T-helper 2 cell treated with Interferon-gamma antibody and Interleukin-4, amounts not matched to agents 100 ng/mL and 5 ng/mL, for 36 hours (primary cell): ENCODE results near the gene LIMK1. TPM values are rescaled to one million over a fixed set of nuclear protein-coding genes. Genes with fewer than 3 reads are reported as not detected.

Experiments used
- intact Hi-C: fragments of 100-400 bp; cut with micrococcal nuclease; formaldehyde crosslinking; loops from one replicate; pipeline ENCODE4 v1.15.1; 2023
- total RNA-seq: library from RNA; stranded (reverse); gene quantifications from 2 replicates; pipeline ENCODE4 v1.2.3, GENCODE V29; 2022

LIMK1 gene
- total RNA-seq, 1 donor from 2014 or later, result 24.9 TPM

DNA sequence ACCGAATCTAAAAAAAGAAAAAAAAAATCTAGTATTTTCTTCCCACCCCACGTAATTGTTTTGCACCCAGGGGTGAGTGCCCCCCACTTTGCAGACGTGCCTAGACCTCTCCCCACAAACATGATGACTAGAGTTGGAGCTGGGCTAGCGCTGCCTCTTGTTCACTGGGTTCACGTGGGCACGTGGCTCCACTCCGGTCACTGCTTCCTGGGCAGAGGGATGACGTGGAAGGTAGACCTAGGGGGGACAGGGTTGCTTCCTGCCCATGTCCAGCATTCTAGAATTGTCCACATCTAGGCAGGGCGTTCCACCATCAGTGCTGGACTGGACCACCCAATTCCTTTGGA lies 861 bp upstream of the LIMK1 start:
- intact Hi-C loops, result loop anchor here (5.0 to 10.0 kb wide), 2 partner anchors 90 to 348 kb away; partner anchors contain the start of genes ABHD11 and EIF4H

DNA sequence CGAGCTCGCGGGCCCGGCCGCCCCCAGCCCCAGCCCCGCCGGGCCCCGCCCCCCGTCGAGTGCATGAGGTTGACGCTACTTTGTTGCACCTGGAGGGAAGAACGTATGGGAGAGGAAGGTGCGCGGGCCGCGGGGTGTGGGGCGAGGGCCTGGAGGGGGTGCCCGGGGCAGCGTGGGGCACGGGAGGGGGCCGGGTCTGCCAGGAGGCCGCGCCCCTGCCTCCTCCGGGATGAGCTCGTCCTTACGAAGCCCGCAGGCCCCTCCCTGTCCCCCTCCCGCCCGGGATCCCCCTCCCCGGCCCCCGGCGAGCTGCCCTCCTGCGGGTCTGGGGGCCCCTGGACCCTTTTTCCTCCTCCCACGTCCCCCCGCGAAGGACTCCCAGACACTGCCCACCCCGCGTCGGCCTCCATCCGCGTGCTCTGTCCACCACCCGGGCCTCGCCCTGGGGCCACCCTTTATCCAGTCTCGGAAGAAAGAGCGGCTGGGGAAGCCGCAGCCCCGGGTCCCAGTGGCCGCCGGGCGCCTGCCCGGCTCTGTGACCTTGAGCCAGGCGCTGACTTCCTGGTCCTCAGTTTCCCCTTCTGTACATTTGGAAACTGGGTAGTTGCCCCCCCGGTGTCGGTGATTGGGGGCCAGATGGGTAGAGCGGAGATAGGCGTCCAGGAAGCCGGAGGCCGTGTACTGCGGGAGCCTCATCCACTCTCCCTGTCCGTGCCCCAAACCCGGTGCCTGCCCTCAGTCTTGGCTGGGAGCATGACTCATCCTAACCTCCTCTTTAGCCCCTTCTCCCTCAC lies 521 bp downstream of the LIMK1 start:
- intact Hi-C loops, result loop anchor here (1.0 to 10.0 kb wide), 5 partner anchors 10 to 349 kb away; partner anchors contain the start of genes ABHD11, EIF4H and RFC2

DNA sequence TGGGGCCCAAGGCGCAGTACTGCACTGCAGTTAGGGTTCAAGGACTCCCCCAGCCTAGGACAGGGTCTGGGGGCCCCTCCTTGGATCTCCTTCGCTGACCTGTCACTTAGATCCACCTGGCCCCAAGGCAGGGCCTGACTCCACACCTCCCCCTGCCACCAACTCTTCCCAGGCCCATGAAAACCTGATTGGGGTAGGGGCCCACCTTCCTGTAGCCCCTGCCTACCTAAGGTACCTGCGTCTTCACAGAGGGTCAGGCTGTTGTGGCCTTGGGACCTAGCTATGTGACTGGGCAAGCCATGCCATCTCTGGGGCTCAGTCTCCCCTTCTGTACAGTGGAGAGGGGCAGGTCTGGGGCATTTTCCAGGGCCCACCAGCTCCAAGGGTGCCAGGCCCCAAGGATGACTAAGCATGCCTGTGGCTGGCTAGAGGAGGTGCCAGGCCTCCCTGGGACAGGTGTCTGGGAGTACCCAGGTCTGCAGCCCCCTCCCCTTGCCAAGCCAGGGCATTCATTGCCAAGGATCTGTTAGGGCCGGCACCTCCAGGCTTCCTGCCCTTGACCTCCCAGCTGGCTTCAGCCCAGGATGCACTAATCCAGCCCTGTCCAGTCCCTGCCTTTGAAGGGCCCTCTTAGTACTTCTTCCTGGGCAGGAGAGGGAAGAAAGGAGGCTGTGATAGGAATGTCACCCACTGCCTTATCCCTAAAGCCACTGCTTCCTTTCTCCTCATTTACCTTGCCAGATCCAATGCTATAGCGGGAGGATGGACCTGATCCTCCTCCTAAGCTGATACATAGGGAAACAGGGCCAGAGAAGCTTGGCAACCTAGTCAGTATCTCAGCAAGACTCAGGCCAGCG lies 1.3 kb downstream of the LIMK1 start:
- intact Hi-C loops, result loop anchor here (1.0 to 10.0 kb wide), 5 partner anchors 9 to 350 kb away; partner anchors contain the start of genes ABHD11, EIF4H and RFC2

DNA sequence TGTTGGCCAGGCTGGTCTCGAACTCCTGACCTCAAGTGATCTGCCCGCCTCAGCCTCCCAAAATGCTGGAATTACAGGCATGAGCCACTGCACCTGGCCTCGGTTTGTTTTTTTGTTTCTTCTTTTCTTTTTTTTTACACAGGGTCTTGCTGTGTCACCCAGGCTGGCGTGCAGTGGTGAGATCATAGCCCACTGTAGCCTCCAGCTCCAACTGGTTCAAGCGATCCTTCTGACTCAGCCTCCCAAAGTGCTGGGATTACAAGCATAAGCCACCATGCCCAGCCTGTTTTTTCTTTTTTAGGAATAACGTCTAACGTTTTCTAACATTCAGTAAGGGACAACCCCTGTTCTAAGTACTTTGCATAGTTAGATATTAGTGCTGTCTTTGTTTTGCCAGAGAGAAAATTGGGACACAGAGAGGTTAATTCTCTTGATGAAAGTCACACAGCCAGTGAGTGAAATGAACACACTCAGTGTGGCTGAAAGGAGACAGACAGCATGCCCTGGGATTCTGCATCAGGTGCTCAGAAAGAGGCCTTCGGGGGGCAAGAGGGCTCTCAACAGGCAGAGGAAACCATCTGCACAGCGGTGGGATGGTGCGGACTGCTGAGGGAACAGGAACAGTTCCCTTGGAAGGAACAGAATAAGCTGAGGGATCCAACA lies 4.3 kb downstream of the LIMK1 start:
- intact Hi-C loops, result loop anchor here (10.0 kb wide), 1 partner anchor 353 kb away; the partner anchor contains the start of gene ABHD11

DNA sequence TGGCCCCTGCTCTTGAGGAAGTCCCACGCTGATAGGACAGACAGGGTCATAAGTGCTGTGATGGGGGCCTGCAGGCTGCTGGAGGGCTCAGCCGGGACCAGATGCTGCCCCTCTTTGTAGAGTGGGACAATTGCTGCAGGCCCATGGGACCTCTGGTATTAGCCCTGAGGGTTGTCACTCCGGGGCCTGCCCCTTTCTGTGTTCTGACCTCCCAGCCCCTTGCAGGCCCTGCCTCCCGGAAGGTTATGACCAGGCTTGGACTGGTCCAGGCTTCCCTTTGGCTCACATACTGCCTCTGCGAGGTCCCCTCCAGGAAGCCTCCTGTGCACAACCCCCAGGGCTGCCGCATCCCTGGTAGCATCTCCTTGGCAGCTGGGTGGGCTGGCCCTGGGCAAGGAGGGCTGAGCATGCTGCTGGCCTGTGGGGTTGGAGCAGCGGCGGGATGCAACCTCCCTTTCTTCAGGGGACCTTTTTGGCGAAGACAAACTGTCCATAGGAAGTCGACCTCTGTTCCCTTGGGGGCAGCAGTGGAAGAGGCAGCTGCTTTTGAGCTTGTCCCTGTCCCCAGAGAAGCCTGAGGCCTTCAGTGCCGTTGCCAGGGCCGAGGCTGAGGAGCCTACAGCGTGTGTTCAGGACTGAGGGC lies 8.8 kb downstream of the LIMK1 start:
- intact Hi-C loops, result no loop called here

DNA sequence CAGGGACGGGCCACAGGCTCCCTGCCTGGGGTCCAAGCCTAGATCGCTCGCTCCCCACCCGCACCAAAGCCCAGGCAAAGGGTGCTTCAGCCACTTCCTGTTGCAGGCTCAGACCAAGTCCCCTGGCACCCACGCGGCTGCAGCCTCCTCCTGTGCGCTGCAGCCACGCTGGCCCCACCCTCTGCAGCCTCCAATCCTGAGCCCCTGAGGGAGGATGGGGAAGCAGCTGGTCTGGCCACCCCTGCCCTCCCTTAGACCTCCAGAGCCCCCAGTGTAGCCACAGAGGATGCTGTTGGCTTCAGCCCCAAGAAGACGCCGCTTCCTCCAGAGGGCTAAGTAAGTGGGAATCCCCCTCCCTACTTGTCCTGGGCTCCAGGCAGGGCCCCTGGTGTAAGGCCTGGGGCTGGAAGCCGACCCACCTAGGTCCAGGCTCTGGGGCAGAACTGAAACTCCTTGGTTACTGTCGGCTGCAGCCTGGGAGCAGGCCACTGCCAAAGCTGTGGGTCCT lies 9.4 kb downstream of the LIMK1 start:
- intact Hi-C loops, result no loop called here

DNA sequence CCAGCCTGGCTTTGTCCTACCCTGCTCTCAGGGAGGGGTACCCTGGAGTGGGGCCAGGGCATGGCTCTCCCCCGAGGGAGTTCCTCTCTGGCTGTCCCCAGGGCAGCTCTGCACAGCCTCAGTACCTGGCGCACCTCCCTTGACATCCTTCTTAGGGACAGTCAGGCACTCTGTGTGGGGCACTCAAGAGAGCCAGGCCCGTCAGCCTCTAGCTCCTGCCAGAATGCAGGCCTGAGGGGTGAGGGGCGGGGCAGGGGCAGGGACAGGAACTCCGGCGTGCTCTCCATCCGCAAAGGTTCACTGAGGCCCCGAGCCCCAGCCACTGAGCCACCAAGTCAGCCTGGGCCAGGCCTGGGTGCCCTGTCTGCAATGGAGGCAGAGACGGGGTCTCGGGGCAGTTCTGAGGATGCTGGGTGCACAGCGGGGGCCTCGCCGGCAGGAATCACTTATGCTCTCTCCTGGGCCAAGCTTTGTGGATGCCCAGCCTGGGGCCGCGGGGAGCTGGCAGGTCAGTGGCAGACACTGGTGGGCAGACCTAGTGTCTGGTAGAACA lies 10.1 kb downstream of the LIMK1 start:
- intact Hi-C loops, result loop anchor here (1.0 to 2.0 kb wide), 2 partner anchors 9 to 81 kb away; partner anchors contain the start of gene EIF4H

DNA sequence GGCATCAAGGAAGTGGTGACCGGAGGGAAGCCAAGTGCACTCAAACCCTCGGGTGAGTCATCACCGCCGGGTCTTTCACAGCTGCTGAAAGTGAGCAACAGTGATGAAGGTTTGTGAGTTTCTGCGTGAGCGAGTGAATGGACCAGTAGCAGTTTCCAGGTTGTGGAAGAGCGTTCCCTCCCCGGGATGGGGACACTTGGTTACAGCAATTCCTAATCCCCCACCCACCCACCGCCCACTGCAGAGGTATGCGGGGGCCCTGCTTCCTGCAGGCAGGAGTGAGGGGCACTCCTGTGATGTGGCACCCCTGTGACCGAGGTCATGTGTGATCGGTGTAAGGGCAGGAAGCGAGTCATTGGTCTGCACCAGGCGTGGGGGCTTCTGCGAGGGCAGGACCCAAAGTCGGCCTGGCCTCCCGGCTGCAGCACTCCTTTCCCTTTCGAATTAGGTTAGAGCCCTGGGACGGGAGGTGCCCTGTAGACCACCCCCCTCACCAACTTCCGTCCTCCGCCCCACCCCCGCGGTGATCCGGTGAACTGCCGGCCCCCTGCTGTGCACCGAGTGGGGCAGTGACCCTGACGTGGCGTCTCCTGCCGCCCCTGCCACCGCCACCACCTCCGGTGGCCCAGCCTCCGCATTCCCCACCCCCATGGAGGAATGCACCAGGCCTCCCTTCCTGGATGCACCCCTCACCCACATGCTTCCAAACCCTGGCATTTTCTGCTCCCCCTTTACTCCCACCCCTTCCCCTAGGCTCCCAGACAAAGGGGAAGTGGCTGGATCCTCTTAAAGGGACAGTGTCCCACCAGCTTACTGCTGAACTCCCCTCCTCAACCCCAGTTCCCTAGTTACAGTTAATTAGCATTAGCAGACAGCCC lies 10.9 kb downstream of the LIMK1 start:
- intact Hi-C loops, result loop anchor here (1.0 to 2.0 kb wide), 2 partner anchors 10 to 80 kb away; partner anchors contain the start of gene EIF4H

DNA sequence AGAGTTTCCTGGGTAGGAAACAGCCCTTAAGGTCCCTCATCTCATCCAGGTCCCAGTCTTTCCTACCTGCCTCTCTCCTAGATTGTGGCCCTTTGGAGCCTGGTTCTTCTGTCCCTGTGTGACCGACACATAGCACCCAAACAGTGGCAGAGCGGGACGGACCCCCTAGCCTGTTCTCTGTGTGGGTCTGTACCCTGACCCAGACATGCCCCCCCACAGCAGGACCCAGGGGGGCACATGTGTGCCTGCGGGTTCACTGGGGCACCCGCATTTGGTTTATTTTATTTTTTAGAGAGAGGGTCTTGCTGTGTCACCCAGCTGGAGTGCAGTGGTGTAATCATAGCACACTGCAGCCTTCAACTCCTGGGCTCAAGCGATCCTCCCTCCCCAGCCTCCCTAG lies 11.5 kb downstream of the LIMK1 start:
- intact Hi-C loops, result loop anchor here (2.0 kb wide), 1 partner anchor 80 kb away; the partner anchor contains the start of gene EIF4H

DNA sequence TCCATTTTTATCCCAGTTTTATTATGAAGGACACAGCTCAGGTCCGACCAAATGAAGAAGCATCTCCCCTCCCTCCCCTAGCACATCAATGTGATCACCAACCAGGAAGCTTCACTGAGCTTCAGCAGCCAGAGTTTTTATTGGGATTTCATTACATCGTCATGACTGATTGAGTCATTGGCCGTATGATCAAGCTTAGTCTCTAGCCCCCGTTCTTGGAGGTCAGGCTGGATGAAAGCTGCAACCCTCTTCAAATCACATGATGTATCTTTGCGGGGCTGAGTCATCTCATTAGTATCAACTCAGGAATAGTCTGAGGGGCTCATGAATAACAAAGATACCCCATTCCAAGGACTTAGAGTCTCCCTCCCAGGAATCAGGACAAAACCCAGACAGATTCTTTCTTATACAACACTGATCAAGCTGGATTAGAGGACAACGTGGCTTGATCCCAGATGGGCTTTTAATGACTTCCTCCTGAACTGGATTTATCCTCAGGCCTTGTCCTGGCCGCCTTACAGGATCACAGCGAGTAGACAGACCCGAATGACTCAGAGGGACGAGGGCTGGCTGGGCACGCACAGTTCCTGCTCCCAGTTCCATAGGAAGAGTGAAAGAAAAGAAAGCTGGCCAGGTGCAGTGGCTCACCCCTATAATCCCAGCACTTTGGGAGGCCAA lies 14.5 kb downstream of the LIMK1 start:
- intact Hi-C loops, result no loop called here

DNA sequence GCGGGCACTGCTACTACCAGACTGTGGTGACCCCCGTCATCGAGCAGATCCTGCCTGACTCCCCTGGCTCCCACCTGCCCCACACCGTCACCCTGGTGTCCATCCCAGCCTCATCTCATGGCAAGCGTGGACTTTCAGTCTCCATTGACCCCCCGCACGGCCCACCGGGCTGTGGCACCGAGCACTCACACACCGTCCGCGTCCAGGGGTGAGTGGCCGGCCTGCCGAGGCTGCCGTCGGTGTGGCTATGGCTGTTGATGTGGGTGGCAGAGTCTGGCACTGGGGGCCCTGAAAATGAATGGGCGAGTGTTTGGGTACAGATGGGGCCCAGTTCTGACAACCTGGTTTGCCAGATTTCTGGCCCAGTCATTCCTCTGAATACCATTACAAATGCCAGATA lies 15.4 kb downstream of the LIMK1 start:
- intact Hi-C loops, result no loop called here

DNA sequence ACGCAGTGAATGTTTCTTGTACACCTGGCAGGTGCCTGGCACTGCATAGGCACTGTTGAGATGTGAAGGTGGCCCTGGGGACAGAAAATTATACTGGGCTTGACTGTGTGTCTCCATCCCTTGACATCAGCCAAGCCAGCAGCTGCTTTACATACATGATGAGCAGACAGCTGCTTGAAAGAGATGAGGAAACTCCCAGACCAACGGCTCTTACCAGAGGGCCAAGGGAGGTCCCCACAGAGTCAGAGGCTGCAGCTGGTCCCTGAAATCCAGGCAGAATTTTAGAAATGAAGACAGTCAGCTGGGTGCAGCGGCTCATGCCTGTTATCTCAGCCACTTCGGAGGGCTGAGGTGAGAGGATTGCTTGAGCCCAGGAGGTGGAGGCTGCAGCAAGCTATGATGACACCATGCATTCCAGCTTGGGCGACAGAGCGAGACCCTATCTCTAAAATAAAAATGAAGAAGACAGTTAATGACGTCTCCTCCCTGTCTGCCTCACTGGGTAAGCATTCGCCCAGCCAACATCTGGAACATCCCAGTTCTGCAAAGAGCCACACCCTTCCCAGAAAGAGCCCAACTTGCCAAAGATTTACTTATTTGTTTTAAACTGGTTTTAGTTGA lies 17.6 kb downstream of the LIMK1 start:
- intact Hi-C loops, result no loop called here

DNA sequence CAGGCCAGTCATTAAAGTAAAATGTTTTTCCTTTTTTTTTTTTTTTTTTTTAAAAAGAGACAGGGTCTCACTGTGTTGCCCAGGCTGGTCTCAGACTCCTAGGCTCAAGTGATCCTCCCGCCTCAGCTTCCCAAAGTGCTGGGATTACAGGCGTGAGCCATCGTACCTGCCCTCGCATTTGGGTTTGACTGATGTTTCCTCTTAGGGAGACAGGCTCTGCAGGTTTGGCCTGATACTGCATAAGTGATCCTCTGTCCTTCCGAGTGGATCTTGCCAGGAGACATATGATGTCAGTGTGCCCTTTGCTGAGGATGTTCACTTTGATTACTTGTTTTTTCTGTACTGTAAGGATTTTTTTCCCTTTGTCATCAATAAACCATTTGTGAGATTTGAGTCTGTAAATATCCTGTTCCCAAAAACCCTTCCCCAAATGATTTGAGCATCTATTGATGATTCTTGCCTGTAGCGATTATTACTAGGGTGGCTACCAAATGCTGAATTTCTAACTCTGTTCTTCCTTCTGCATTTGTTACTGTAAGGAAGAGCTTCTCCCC lies 19.7 kb downstream of the LIMK1 start:
- intact Hi-C loops, result no loop called here

DNA sequence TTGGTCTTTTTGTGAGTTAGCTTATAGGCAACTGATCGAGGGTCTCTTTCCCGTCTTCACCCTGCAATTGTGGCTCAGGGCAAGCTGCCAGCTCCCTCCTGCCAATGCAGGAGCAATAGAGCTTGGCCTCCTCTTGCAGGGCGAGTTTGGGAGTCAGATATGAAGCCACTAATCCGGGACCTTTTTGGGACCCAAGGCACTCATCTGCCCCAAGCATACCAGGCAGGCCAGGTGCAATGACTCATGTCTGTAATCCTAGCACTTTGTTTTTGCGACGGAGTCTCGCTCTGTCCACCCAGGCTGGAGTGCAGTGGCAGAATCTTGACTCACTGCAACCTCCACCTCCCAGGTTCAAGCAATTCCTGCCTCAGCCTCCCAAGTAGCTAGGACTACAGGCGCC lies 21.1 kb downstream of the LIMK1 start:
- intact Hi-C loops, result no loop called here

DNA sequence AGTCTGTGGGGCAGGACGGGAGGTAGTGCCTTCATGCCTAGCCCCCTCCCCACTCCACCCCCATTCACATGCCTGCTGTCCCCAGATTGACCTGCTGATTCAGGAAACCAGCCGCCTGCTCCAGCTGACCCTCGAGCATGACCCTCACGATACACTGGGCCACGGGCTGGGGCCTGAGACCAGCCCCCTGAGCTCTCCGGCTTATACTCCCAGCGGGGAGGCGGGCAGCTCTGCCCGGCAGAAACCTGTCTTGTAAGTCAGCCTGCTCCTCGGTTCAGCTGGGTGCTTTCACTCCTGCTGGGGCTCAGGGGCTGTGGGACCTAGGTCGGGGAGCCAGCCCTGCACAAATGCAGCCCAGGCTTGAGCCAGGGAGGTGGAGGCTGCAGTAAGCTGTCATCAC lies 22.4 kb downstream of the LIMK1 start:
- intact Hi-C loops, result no loop called here

DNA sequence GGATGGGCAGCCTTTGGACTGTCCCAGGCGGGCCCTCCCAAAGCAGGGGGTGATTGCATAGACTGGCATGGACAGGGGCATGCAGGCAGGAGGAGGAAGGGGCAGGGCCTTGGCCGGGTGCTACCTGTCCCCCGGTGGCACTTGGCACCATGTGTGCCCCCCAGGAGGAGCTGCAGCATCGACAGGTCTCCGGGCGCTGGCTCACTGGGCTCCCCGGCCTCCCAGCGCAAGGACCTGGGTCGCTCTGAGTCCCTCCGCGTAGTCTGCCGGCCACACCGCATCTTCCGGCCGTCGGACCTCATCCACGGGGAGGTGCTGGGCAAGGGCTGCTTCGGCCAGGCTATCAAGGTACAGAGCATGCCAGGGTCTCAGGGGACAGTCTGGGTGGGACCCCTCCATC lies 23.2 kb downstream of the LIMK1 start:
- intact Hi-C loops, result no loop called here

DNA sequence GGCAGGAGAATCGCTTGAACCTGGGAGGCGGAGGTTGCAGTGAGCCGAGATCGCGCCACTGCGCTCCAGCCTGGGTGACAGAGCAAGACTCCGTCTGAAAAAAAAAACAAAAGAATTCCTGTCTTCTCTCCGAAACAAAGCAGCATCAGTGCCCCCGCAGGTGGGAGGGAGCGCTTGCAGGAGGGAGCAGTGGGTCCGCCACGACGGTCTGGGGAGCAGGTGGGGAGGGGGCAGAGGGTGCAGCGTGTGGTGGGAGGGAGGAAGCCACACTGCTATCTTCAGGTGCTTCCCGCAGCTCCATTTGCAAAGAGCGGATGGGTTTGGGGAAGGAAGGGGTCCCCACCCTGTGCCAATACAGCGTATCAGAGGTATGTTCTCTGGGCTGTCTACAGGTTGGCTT lies 31.7 kb downstream of the LIMK1 start:
- intact Hi-C loops, result no loop called here

DNA sequence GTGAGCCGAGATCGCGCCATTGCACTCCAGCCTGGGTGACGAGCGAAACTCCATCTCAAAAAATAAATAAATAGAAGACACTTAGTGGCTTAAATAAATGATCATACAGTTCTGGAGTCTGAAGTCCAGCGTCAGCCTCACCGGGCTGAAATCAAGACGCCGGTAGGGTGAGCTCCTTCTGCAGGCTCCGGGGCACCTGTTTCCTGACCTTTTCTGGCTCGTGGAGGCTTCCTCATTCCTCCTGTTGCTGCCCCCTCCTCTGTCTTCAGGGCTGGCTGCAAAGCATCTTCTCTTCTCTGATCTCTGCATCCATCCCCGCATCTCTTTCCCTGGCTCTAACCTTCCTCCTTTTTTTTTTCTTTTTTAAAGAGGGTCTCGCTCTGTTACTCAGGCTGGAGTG lies 32.8 kb downstream of the LIMK1 start:
- intact Hi-C loops, result no loop called here
